HG02885 (cell line): ENCODE data around the gene PMM1.

ENCODE experiments used
- ATAC-seq: cut with Tn5 transposase; IDR thresholded peaks from one replicate; pipeline ENCODE4 v1.9.1; 2021; ENCODE audit warnings: mild to moderate bottlenecking; ENCODE audit not compliant: unreplicated experiment, poor library complexity

Gene PMM1

GRCh38 chr22:41540365-41540764 is 49.3 kb downstream of the PMM1 start:
- ATAC-seq, result no peak

- no peak for ATAC-seq
Measured at GRCh38 chr22:41540006-41540315, 49.7 kb downstream of the PMM1 start.

GRCh38 chr22:41539146-41540005 is 50.3 kb downstream of the PMM1 start:
- ATAC-seq, result no peak

GRCh38 chr22:41538583-41538982 is 51.1 kb downstream of the PMM1 start:
- ATAC-seq, result no peak

GRCh38 chr22:41537203-41537602 is 52.4 kb downstream of the PMM1 start:
- ATAC-seq, result no peak

- ATAC-seq, result no peak
Measured at GRCh38 chr22:41535244-41535643, 54.4 kb downstream of the PMM1 start.

GRCh38 chr22:41534219-41534618 is 55.4 kb downstream of the PMM1 start:
- ATAC-seq, result no peak

- no peak for ATAC-seq
Measured at GRCh38 chr22:41532908-41533825, 56.5 kb downstream of the PMM1 start.

- ATAC-seq, result no peak
Measured at GRCh38 chr22:41531715-41532477, 57.7 kb downstream of the PMM1 start.

GRCh38 chr22:41530890-41531714 is 58.5 kb downstream of the PMM1 start:
- ATAC-seq, result no peak

- no peak for ATAC-seq
Measured at GRCh38 chr22:41528938-41529561, 60.6 kb downstream of the PMM1 start.

- no peak for ATAC-seq
Measured at GRCh38 chr22:41528132-41528766, 61.4 kb downstream of the PMM1 start.
